ENCODE measurements around the gene PDE5A.

DNA sequence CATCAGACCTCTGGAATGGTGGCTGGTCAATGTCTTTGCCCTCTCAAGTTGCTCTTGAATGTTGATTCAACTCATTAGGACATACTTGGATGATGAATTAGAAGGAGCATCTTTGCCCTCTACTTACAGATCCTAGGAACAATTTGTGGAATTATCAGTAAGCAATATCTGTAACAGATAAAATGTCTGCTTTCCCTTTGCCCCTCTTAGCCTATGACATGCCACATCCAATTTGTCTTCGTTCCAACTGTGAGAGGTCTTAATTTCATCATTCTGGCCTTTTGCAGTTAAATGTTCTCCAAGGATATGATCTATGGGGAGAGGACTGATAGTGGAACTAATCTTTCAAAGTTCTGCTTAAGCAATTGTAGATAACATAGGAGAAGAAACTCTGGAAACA, 148.3 kb downstream of the PDE5A start:
- TF ChIP-seq, protein P1, sequence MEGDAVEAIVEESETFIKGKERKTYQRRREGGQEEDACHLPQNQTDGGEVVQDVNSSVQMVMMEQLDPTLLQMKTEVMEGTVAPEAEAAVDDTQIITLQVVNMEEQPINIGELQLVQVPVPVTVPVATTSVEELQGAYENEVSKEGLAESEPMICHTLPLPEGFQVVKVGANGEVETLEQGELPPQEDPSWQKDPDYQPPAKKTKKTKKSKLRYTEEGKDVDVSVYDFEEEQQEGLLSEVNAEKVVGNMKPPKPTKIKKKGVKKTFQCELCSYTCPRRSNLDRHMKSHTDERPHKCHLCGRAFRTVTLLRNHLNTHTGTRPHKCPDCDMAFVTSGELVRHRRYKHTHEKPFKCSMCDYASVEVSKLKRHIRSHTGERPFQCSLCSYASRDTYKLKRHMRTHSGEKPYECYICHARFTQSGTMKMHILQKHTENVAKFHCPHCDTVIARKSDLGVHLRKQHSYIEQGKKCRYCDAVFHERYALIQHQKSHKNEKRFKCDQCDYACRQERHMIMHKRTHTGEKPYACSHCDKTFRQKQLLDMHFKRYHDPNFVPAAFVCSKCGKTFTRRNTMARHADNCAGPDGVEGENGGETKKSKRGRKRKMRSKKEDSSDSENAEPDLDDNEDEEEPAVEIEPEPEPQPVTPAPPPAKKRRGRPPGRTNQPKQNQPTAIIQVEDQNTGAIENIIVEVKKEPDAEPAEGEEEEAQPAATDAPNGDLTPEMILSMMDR (IDR thresholded peaks at IDR 0.05 in 2 of 3, conservative IDR thresholded peaks at IDR 0.05 in 1 of 3; ENCODE audit: borderline replicate concordance in 1 of 3, insufficient read depth in 1 of 3, low read depth in 2 of 3, low read length in 2 of 3): no peak
- TF ChIP-seq SRF (IDR thresholded peaks at IDR 0.05; ENCODE audit: low read depth): no peak
- TF ChIP-seq YY1 (IDR thresholded peaks at IDR 0.05; ENCODE audit: extremely low read depth, insufficient replicate concordance, low read depth, low read length): no peak
- TF ChIP-seq, protein P2, sequence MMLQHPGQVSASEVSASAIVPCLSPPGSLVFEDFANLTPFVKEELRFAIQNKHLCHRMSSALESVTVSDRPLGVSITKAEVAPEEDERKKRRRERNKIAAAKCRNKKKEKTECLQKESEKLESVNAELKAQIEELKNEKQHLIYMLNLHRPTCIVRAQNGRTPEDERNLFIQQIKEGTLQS (IDR thresholded peaks at IDR 0.05): no peak
- TF ChIP-seq JUND (IDR thresholded peaks at IDR 0.05): no peak
- no peak for TF ChIP-seq POLR2A (IDR thresholded peaks at IDR 0.05; ENCODE audit: borderline replicate concordance, extremely low read depth, insufficient read depth, insufficient read length)
- TF ChIP-seq, protein P3, sequence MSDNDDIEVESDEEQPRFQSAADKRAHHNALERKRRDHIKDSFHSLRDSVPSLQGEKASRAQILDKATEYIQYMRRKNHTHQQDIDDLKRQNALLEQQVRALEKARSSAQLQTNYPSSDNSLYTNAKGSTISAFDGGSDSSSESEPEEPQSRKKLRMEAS (IDR thresholded peaks at IDR 0.05): no peak
- no peak for TF ChIP-seq CEBPB (IDR thresholded peaks at IDR 0.05; ENCODE audit: low read depth)
